ENCODE results near the gene PUS1.

DNA sequence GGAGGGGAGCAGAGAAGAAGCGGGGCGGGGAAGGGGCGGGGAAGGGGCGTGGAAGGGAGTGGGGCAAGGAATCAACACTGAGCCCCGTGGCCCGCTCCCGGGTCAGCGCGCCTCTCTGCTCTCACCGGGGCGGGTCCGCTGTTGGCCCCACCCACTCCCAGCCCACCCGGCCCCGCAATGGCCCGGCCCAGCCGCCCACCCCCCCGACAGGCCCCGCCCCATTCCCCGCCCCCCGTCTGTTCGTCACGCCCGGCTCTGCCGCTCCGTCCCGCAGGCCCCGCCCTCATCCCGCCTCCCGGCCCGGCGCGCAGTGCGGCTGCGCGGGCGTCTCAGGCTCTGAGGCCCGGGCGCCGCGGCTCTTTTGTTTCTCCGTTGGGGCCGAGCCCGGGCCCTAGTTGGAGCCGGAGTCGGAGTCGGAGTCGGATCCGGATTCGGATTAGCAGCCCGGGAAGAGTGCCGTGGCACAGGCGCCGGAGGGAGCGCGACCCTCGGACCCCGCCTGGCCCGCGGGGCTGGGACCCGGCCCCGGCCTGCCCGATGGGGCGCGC, 34.7 kb upstream of the PUS1 start, which contains the start of gene ULK1:
- TF ChIP-seq, protein P1, sequence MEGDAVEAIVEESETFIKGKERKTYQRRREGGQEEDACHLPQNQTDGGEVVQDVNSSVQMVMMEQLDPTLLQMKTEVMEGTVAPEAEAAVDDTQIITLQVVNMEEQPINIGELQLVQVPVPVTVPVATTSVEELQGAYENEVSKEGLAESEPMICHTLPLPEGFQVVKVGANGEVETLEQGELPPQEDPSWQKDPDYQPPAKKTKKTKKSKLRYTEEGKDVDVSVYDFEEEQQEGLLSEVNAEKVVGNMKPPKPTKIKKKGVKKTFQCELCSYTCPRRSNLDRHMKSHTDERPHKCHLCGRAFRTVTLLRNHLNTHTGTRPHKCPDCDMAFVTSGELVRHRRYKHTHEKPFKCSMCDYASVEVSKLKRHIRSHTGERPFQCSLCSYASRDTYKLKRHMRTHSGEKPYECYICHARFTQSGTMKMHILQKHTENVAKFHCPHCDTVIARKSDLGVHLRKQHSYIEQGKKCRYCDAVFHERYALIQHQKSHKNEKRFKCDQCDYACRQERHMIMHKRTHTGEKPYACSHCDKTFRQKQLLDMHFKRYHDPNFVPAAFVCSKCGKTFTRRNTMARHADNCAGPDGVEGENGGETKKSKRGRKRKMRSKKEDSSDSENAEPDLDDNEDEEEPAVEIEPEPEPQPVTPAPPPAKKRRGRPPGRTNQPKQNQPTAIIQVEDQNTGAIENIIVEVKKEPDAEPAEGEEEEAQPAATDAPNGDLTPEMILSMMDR (IDR thresholded peaks at IDR 0.05) = no peak
- TF ChIP-seq POLR2A (IDR thresholded peaks at IDR 0.05) = peak; percentile 85

Measured in right lobe of liver (tissue), 4 donors.